ENCODE data around the gene DCUN1D2.

The DCUN1D2 gene

GRCh38 chr13:113490496-113491417 lies at the start of gene DCUN1D2:
Gene DCUN1D2 (minus strand): TSS chr13:113490711. CDS start chr13:113490669, 42 bp downstream.
- peaks cover 54% of the 10 kb centered on the region for H3K4me1 Mint-ChIP-seq
- DNase-seq: peak; percentile 81
- H3K9me3 Mint-ChIP-seq: no peaks in the 10 kb centered on the region

GRCh38 chr13:113539822-113540221 lies 49.3 kb upstream of the DCUN1D2 start:
- Mint-ChIP-seq H3K4me3 (no peak overlapping the region), H3K9me3 (no peaks in the 10 kb centered on the region), H3K4me1 (peaks cover 2% of the 10 kb centered on the region), H3K27ac (no peak overlapping the region), H3K36me3 (ENCODE audit: low read depth) (peaks cover 12% of the 10 kb centered on the region), H3K27me3 (no peaks in the 10 kb centered on the region)
- DNase-seq (no peak), ATAC-seq (no peak)

More at GRCh38 chr13:113490496-113491417, at the start of gene DCUN1D2:
- ATAC-seq: peak; percentile 83
- no peaks in the 10 kb centered on the region for H3K27me3 Mint-ChIP-seq
- peak within 1 kb of the TSS; percentile 70 for H3K27ac Mint-ChIP-seq
- H3K36me3 Mint-ChIP-seq (ENCODE audit: low read depth): peaks cover 13% of the 10 kb centered on the region
- H3K4me3 Mint-ChIP-seq: peak within 1 kb of the TSS; percentile 86

- H3K27me3 Mint-ChIP-seq: no peaks in the 10 kb centered on the region
- peaks cover 2% of the 10 kb centered on the region for H3K4me1 Mint-ChIP-seq
- DNase-seq (no peak), ATAC-seq (no peak)
- peaks cover 12% of the 10 kb centered on the region for H3K36me3 Mint-ChIP-seq (ENCODE audit: low read depth)
- no peak overlapping the region for H3K4me3 Mint-ChIP-seq
- no peaks in the 10 kb centered on the region for H3K9me3 Mint-ChIP-seq
- no peak overlapping the region for H3K27ac Mint-ChIP-seq
Observed at GRCh38 chr13:113539176-113539575, 48.7 kb upstream of the DCUN1D2 start.

GRCh38 chr13:113538689-113539058 lies 48.2 kb upstream of the DCUN1D2 start:
- Mint-ChIP-seq H3K27me3 (no peaks in the 10 kb centered on the region), H3K36me3 (ENCODE audit: low read depth) (peaks cover 12% of the 10 kb centered on the region), H3K4me3 (no peak overlapping the region), H3K9me3 (no peaks in the 10 kb centered on the region), H3K27ac (no peak overlapping the region), H3K4me1 (peaks cover 2% of the 10 kb centered on the region)
- ATAC-seq: no peak
- DNase-seq: no peak

GRCh38 chr13:113537909-113538688 lies 47.6 kb upstream of the DCUN1D2 start:
- Mint-ChIP-seq H3K9me3 (no peaks in the 10 kb centered on the region), H3K36me3 (ENCODE audit: low read depth) (peaks cover 12% of the 10 kb centered on the region), H3K4me3 (no peak overlapping the region), H3K4me1 (no peaks in the 10 kb centered on the region), H3K27ac (no peak overlapping the region), H3K27me3 (no peaks in the 10 kb centered on the region)
- ATAC-seq (no peak), DNase-seq (no peak)

GRCh38 chr13:113537205-113537604 lies 46.7 kb upstream of the DCUN1D2 start:
- Mint-ChIP-seq H3K4me1 (no peaks in the 10 kb centered on the region), H3K4me3 (no peak overlapping the region), H3K27ac (no peak overlapping the region), H3K36me3 (ENCODE audit: low read depth) (peaks cover 12% of the 10 kb centered on the region), H3K27me3 (no peaks in the 10 kb centered on the region), H3K9me3 (no peaks in the 10 kb centered on the region)
- ATAC-seq: no peak
- no peak for DNase-seq

GRCh38 chr13:113536461-113537110 lies 46.1 kb upstream of the DCUN1D2 start:
- DNase-seq: no peak
- no peaks in the 10 kb centered on the region for H3K4me1 Mint-ChIP-seq
- peaks cover 12% of the 10 kb centered on the region for H3K36me3 Mint-ChIP-seq (ENCODE audit: low read depth)

GRCh38 chr13:113535381-113535781 lies 44.9 kb upstream of the DCUN1D2 start:
- Mint-ChIP-seq H3K4me1 (no peaks in the 10 kb centered on the region), H3K36me3 (ENCODE audit: low read depth) (peaks cover 6% of the 10 kb centered on the region), H3K27me3 (no peaks in the 10 kb centered on the region), H3K27ac (no peak overlapping the region), H3K9me3 (no peaks in the 10 kb centered on the region), H3K4me3 (no peak overlapping the region)
- ATAC-seq (no peak), DNase-seq (no peak)

More at GRCh38 chr13:113536461-113537110, 46.1 kb upstream of the DCUN1D2 start:
- Mint-ChIP-seq H3K27ac (no peak overlapping the region), H3K27me3 (no peaks in the 10 kb centered on the region), H3K9me3 (no peaks in the 10 kb centered on the region), H3K4me3 (no peak overlapping the region)
- no peak for ATAC-seq

GRCh38 chr13:113534236-113534860 lies 43.8 kb upstream of the DCUN1D2 start:
- ATAC-seq: no peak
- Mint-ChIP-seq H3K36me3 (ENCODE audit: low read depth) (peaks cover 8% of the 10 kb centered on the region), H3K27ac (no peak overlapping the region), H3K9me3 (no peaks in the 10 kb centered on the region), H3K27me3 (no peaks in the 10 kb centered on the region), H3K4me3 (no peak overlapping the region), H3K4me1 (no peaks in the 10 kb centered on the region)
- DNase-seq: no peak

GRCh38 chr13:113533161-113533840 lies 42.8 kb upstream of the DCUN1D2 start:
- Mint-ChIP-seq H3K4me3 (no peak overlapping the region), H3K4me1 (no peaks in the 10 kb centered on the region), H3K36me3 (ENCODE audit: low read depth) (peaks cover 14% of the 10 kb centered on the region), H3K27me3 (no peaks in the 10 kb centered on the region), H3K9me3 (no peaks in the 10 kb centered on the region), H3K27ac (no peak overlapping the region)
- ATAC-seq (no peak), DNase-seq (no peak)

- Mint-ChIP-seq H3K36me3 (ENCODE audit: low read depth) (peaks cover 14% of the 10 kb centered on the region), H3K4me3 (no peak overlapping the region), H3K27ac (no peak overlapping the region), H3K27me3 (no peaks in the 10 kb centered on the region), H3K4me1 (no peaks in the 10 kb centered on the region), H3K9me3 (no peaks in the 10 kb centered on the region)
- ATAC-seq (no peak), DNase-seq (no peak)
Observed at GRCh38 chr13:113532156-113532806, 41.8 kb upstream of the DCUN1D2 start.

GRCh38 chr13:113531041-113531873 lies 40.7 kb upstream of the DCUN1D2 start:
- Mint-ChIP-seq H3K4me3 (no peak overlapping the region), H3K27ac (no peak overlapping the region), H3K36me3 (ENCODE audit: low read depth) (peaks cover 14% of the 10 kb centered on the region), H3K9me3 (no peaks in the 10 kb centered on the region), H3K4me1 (no peaks in the 10 kb centered on the region), H3K27me3 (no peaks in the 10 kb centered on the region)
- DNase-seq (no peak), ATAC-seq (no peak)

- H3K27me3 Mint-ChIP-seq: no peaks in the 10 kb centered on the region
- H3K4me3 Mint-ChIP-seq: no peak overlapping the region
- H3K27ac Mint-ChIP-seq: no peak overlapping the region
- H3K36me3 Mint-ChIP-seq (ENCODE audit: low read depth): peaks cover 14% of the 10 kb centered on the region
- no peak for DNase-seq
- H3K9me3 Mint-ChIP-seq: no peaks in the 10 kb centered on the region
- H3K4me1 Mint-ChIP-seq: no peaks in the 10 kb centered on the region
- ATAC-seq: no peak
Observed at GRCh38 chr13:113528813-113529180, 38.3 kb upstream of the DCUN1D2 start.

All from activated naive CD8-positive, alpha-beta T cell treated with anti-CD3 and anti-CD28 coated beads, Interleukin-2, amount 50 U/mL, for 24 hours (primary cell).